Liver (tissue), 9 donors: Measurements from ENCODE around the gene UCP2. TPM values are rescaled to one million over a fixed set of nuclear protein-coding genes. Genes with fewer than 3 reads are reported as not detected.

ENCODE experiments used
- DNase-seq: peaks from one replicate; pipeline ENCODE4 v3.0.0-alpha.2; 2017; ENCODE audit warnings: low spot score
- H3K27ac ChIP-seq, 2 donors: one replicate each; pipeline ENCODE4 v1.7.0; 2013; ENCODE audit warnings: inconsistent platforms in 2 of 2, low read length in 2 of 2, control low read depth in 1 of 2, low read depth in 1 of 2, mild to moderate bottlenecking in 1 of 2
- H3K27me3 ChIP-seq, 4 donors: one replicate each; pipeline versions ENCODE4 v1.6.1 to v1.7.0; 2013; ENCODE audit warnings: low read length in 3 of 4, inconsistent platforms in 1 of 4, mild to moderate bottlenecking in 1 of 4, moderate library complexity in 1 of 4; ENCODE audit not compliant: control insufficient read depth in 4 of 4, insufficient read depth in 4 of 4
- H3K36me3 ChIP-seq, 4 donors: one replicate each; pipeline versions ENCODE4 v1.6.1 to v1.7.0; 2013; ENCODE audit warnings: low read length in 3 of 4, mild to moderate bottlenecking in 3 of 4, low read depth in 1 of 4, moderate library complexity in 1 of 4; ENCODE audit not compliant: control insufficient read depth in 4 of 4, insufficient read depth in 3 of 4
- H3K4me1 ChIP-seq, 4 donors: one replicate each; pipeline versions ENCODE4 v1.6.1 to v1.7.0; 2013; ENCODE audit warnings: low read length in 3 of 4, mild to moderate bottlenecking in 3 of 4, moderate library complexity in 1 of 4; ENCODE audit not compliant: control insufficient read depth in 4 of 4, insufficient read depth in 4 of 4
- H3K4me3 ChIP-seq, 3 donors: one replicate each; pipeline versions ENCODE4 v1.6.1 to v1.7.0; 2013; ENCODE audit warnings: low read length in 3 of 3, control low read depth in 1 of 3, low read depth in 1 of 3, mild to moderate bottlenecking in 1 of 3
- H3K9ac ChIP-seq, 2 donors: one replicate each; pipeline ENCODE4 v1.7.0; 2013; ENCODE audit warnings: low read length in 2 of 2, mild to moderate bottlenecking in 2 of 2, moderate library complexity in 2 of 2, control low read depth in 1 of 2, low read depth in 1 of 2
- H3K9me3 ChIP-seq, 4 donors: one replicate each; pipeline versions ENCODE4 v1.6.1 to v1.7.0; 2013; ENCODE audit warnings: low read length in 3 of 4; ENCODE audit not compliant: control insufficient read depth in 4 of 4
- CTCF ChIP-seq: fragments of 150-350 bp; IDR thresholded peaks from 2 replicates; pipeline ENCODE4 v1.5.1; 2017; ENCODE audit warnings: improper control_type of control experiment, low read depth, low read length; ENCODE audit not compliant: missing input control
- EGR1 ChIP-seq, 2 donors: IDR thresholded peaks; 2 replicates each; pipeline ENCODE4 v1.6.1; 2016 to 2018; ENCODE audit warnings: antibody characterized with exemption in 2 of 2, low read depth in 2 of 2
- FOXA1 ChIP-seq: IDR thresholded peaks from 2 replicates; pipeline ENCODE4 v1.6.1; 2016; ENCODE audit warnings: antibody characterized with exemption
- FOXA2 ChIP-seq: IDR thresholded peaks from 2 replicates; pipeline ENCODE4 v1.6.1; 2016; ENCODE audit warnings: antibody characterized with exemption
- GABPA ChIP-seq, 2 donors: IDR thresholded peaks in 1 of 2; conservative IDR thresholded peaks in 1 of 2; 2 replicates each; pipeline ENCODE4 v1.6.1; 2016; ENCODE audit warnings: antibody characterized with exemption in 2 of 2, mild to moderate bottlenecking in 1 of 2, moderate library complexity in 1 of 2
- HNF4G ChIP-seq: IDR thresholded peaks from 2 replicates; pipeline ENCODE4 v1.6.1; 2016; ENCODE audit warnings: antibody characterized with exemption
- JUND ChIP-seq, 2 donors: IDR thresholded peaks; 2 replicates each; pipeline ENCODE4 v1.6.1; 2016; ENCODE audit warnings: antibody characterized with exemption in 2 of 2
- MAX ChIP-seq: IDR thresholded peaks from 2 replicates; pipeline ENCODE4 v1.6.1; 2016; ENCODE audit warnings: antibody characterized with exemption
- NR2F2 ChIP-seq: IDR thresholded peaks from 2 replicates; pipeline ENCODE4 v1.6.1; 2016; ENCODE audit warnings: antibody characterized with exemption
- RAD21 ChIP-seq, 2 donors: IDR thresholded peaks; 2 replicates each; pipeline ENCODE4 v1.6.1; 2016; ENCODE audit warnings: antibody characterized with exemption in 2 of 2, mild to moderate bottlenecking in 2 of 2
- REST ChIP-seq: IDR thresholded peaks from 2 replicates; pipeline ENCODE4 v1.6.1; 2016; ENCODE audit warnings: antibody characterized with exemption, mild to moderate bottlenecking
- RXRA ChIP-seq, 2 donors: IDR thresholded peaks; 2 replicates each; pipeline ENCODE4 v1.6.1; 2017 to 2018; ENCODE audit warnings: antibody characterized with exemption in 2 of 2, mild to moderate bottlenecking in 1 of 2
- SP1 ChIP-seq: IDR thresholded peaks from 2 replicates; pipeline ENCODE4 v1.6.1; 2018; ENCODE audit warnings: antibody characterized with exemption, mild to moderate bottlenecking
- YY1 ChIP-seq: IDR thresholded peaks from 2 replicates; pipeline ENCODE4 v1.6.1; 2016; ENCODE audit warnings: antibody characterized with exemption, mild to moderate bottlenecking
- WGBS: extraction: QIAGEN DNeasy Blood & Tissue Kit; methylation state at CpG from one replicate; pipeline ENCODE4 v1.1.7; 2013; 5-methylcytosine and 5-hydroxymethylcytosine counted together
- polyA plus RNA-seq, 2 donors: library from polyadenylated mRNA; stranded (reverse) in 1 of 2; unstranded in 1 of 2; fragments of 200-250 nt in 1 of 2; fragments of >200 nt in 1 of 2; fragmentation: Nextera tagmentation in 1 of 2; extraction: Ambion mirVana in 1 of 2; gene quantifications; one replicate each; pipeline versions ENCODE4 v1.2.1 to v1.2.3, GENCODE V29; 2013 to 2015
- total RNA-seq, 2 donors: library from RNA; depleted of rRNA; stranded (reverse); fragments of >200 nt; gene quantifications; one replicate each; pipeline ENCODE4 v1.2.3, GENCODE V29; 2014
- donor health status: healthy.
- donor health status: healthy.
- donor health status: healthy.
- donor health status: healthy.
- donor health status: healthy.

The UCP2 gene
- total and polyA plus RNA-seq, 4 donors, result 10.4 to 137 (median 13.6) TPM

GRCh38 chr11:73983741-73984538 is 1.3 kb upstream of the UCP2 start:
- no peaks in the 10 kb centered on the region for H3K36me3 ChIP-seq
- no peaks in the 10 kb centered on the region for H3K27me3 ChIP-seq
- WGBS, result 71% methylated on average over 18 of the region's 18 CpGs
- peak; percentile 33 for DNase-seq
- peak overlapping the region in 2 of 3 donors; percentile 35 to 82 for H3K4me3 ChIP-seq
- no peak overlapping the region for H3K9ac ChIP-seq
- no peak for TF ChIP-seq HNF4G
- peak; percentile 6 for TF ChIP-seq MAX
- H3K27ac ChIP-seq, result peak overlapping the region; percentile 84 to 92
- no peaks in the 10 kb centered on the region for H3K9me3 ChIP-seq
- peaks cover 3 to 8% (median 5%) of the 10 kb centered on the region in 4 donors for H3K4me1 ChIP-seq

- Histone ChIP-seq H3K9me3 (no peaks in the 10 kb centered on the region), H3K27ac (peak overlapping the region; percentile 84 to 92), H3K4me1 (peaks cover 3 to 8% (median 5%) of the 10 kb centered on the region in 4 donors), H3K9ac (peak overlapping the region in 1 of 2 donors; percentile 72), H3K4me3 (peak overlapping the region; percentile 35 to 82 (median 80)), H3K27me3 (no peaks in the 10 kb centered on the region), H3K36me3 (no peaks in the 10 kb centered on the region)
- DNase-seq, result peak; percentile 94
- TF ChIP-seq JUND (IDR thresholded peaks at IDR 0.05), result no peak
- no peak for TF ChIP-seq FOXA1
- no peak for TF ChIP-seq RAD21 (IDR thresholded peaks at IDR 0.05)
- TF ChIP-seq REST, result no peak
- no peak for TF ChIP-seq NR2F2
- TF ChIP-seq FOXA2, result no peak
- TF ChIP-seq SP1, result peak; percentile 63
- no peak for TF ChIP-seq GABPA (IDR thresholded peaks at IDR 0.05 in 1 of 2, conservative IDR thresholded peaks at IDR 0.05 in 1 of 2)
- TF ChIP-seq CTCF, result no peak
- TF ChIP-seq MAX, result peak; percentile 31
- TF ChIP-seq RXRA (IDR thresholded peaks at IDR 0.05), result peak in 1 of 2 donors; percentile 26
- TF ChIP-seq EGR1 (IDR thresholded peaks at IDR 0.05; ENCODE audit: low read depth in 2 of 2), result no peak
- peak; percentile 31 for TF ChIP-seq YY1
- WGBS, result 5% methylated on average over 56 of the region's 56 CpGs
Observed at GRCh38 chr11:73982990-73983740, 522 bp upstream of the UCP2 start.
